Skeletal muscle satellite cell (primary cell): Measurements from ENCODE around the gene PCBP2. TPM values are rescaled to one million over a fixed set of nuclear protein-coding genes. Genes with fewer than 3 reads are reported as not detected.
"Not testable (repeated sequence)": the region's sequence is repeated elsewhere in the genome, so short reads cannot be mapped to it uniquely, and the experiment has no call there.

ENCODE experiments used
- H3K27me3 ChIP-seq: 2 replicates; pipeline ENCODE4 v1.7.0; 2013; ENCODE audit warnings: low read length; ENCODE audit not compliant: control insufficient read depth, insufficient read depth
- H3K36me3 ChIP-seq: 2 replicates; pipeline ENCODE4 v1.7.0; 2013; ENCODE audit warnings: mild to moderate bottlenecking, control low read depth, low read length; ENCODE audit not compliant: insufficient read depth
- H3K4me1 ChIP-seq: 2 replicates; pipeline ENCODE4 v1.7.0; 2013; ENCODE audit warnings: low read length; ENCODE audit not compliant: control insufficient read depth, insufficient read depth
- H3K4me2 ChIP-seq: 2 replicates; pipeline ENCODE4 v1.7.0; 2013; ENCODE audit warnings: mild to moderate bottlenecking, low read length
- H3K4me3 ChIP-seq: 2 replicates; pipeline ENCODE4 v1.7.0; 2013; ENCODE audit warnings: low read length
- H3K9ac ChIP-seq: 2 replicates; pipeline ENCODE4 v1.7.0; 2013; ENCODE audit warnings: mild to moderate bottlenecking, low read depth, low read length, moderate library complexity
- H3K9me3 ChIP-seq: replicated peaks from 2 replicates; pipeline ENCODE4 v1.7.0; 2013; ENCODE audit warnings: mild to moderate bottlenecking, control low read depth, low read length
- total RNA-seq: library from RNA; depleted of rRNA; stranded (reverse); fragments of >200 nt; gene quantifications from 2 replicates; pipeline ENCODE4 v1.2.3, GENCODE V29; 2012; rRNA removed

The PCBP2 gene
- 194 and 224 TPM in 2 replicates for total RNA-seq

GRCh38 chr12:53451661-53452158 is at the start of gene PCBP2:
Gene PCBP2 (plus strand): TSS chr12:53452102. CDS start chr12:53454801, 2,699 bp downstream.
- peak within 1 kb of the TSS; percentile 98 for H3K4me3 ChIP-seq
- no peaks in the 10 kb centered on the region for H3K27me3 ChIP-seq
- peaks cover 16% of the 10 kb centered on the region for H3K4me1 ChIP-seq
- no peaks in the 10 kb centered on the region for H3K9me3 ChIP-seq
- peaks cover 46% of the 10 kb centered on the region for H3K36me3 ChIP-seq
- H3K4me2 ChIP-seq, result peak within 1 kb of the TSS; percentile 98
- H3K9ac ChIP-seq, result peak within 1 kb of the TSS; percentile 100

GRCh38 chr12:53402351-53402750 is 49.6 kb upstream of the PCBP2 start:
- not testable (repeated sequence) for H3K27me3 ChIP-seq, H3K4me1 ChIP-seq, H3K4me3 ChIP-seq, H3K9me3 ChIP-seq, H3K4me2 ChIP-seq, H3K9ac ChIP-seq
- peaks cover 13% of the 10 kb centered on the region for H3K36me3 ChIP-seq

DNA sequence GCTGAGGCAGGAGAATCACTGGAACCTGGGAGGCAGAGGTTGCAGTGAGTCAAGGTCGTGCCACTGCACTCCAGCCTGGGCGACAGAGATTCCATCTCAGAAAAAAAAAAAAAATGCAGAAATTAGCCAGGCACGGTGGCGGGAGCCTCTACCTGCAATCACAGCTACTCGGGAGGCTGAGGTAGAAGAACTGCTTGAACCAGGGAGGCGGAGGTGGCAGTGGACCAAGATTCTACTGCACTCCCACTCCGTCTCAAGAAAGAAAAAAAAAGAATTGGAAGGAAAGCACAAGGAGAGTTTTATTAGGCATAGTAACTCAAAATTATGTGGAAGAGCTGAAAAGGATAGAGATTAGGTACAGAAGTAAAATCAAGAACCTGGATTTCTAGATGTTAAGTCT is 49.0 kb upstream of the PCBP2 start:
- Histone ChIP-seq H3K9me3 (no peaks in the 10 kb centered on the region), H3K4me3 (no peak overlapping the region), H3K36me3 (peaks cover 13% of the 10 kb centered on the region), H3K4me1 (peaks cover 7% of the 10 kb centered on the region), H3K27me3 (no peaks in the 10 kb centered on the region), H3K4me2 (no peak overlapping the region), H3K9ac (no peak overlapping the region)

DNA sequence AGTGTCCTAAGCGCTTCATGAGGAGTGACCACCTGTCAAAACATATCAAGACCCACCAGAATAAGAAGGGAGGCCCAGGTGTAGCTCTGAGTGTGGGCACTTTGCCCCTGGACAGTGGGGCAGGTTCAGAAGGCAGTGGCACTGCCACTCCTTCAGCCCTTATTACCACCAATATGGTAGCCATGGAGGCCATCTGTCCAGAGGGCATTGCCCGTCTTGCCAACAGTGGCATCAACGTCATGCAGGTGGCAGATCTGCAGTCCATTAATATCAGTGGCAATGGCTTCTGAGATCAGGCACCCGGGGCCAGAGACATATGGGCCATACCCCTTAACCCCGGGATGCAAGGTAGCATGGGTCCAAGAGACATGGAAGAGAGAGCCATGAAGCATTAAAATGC is 41.0 kb upstream of the PCBP2 start:
- no peaks in the 10 kb centered on the region for H3K9me3 ChIP-seq
- H3K9ac ChIP-seq, result no peak overlapping the region
- peaks cover 37% of the 10 kb centered on the region for H3K36me3 ChIP-seq
- peaks cover 13% of the 10 kb centered on the region for H3K4me1 ChIP-seq
- H3K27me3 ChIP-seq, result no peaks in the 10 kb centered on the region
- H3K4me2 ChIP-seq, result no peak overlapping the region
- no peak overlapping the region for H3K4me3 ChIP-seq

DNA sequence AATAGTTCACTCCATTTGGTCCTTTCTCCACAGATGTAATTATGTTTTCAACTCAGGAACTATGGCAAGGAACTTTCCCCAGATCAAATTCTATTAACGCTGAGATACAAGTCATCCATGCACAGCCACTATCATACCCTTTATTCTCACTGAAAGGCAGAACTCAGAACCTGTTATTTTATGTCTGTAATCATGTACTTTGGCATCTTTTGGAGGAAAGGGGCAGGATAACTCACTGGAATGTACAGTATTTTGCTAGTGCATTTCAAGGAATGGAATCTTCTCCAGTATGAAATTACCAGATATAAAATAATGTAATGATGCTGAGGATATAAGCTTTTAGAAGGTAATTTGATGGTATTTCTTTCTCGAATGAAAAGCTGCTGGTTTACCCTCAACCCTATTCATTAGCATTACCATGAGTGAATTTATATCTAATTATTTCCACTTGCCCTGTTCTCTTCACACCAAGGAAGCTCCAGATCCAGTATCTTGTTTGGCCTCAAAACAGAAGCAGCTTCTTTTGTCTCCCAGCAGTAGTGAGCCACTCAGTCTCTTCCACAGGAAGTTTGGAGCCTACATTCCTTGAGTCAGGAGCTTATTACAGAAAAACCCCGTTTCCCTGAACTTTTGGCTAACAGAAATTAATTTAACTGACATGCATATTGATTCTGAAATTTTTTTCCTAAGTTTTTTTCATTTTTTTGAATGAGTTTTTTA is 38.3 kb upstream of the PCBP2 start:
- H3K9ac ChIP-seq, result no peak overlapping the region
- H3K4me2 ChIP-seq, result no peak overlapping the region
- H3K9me3 ChIP-seq, result no peaks in the 10 kb centered on the region
- H3K4me3 ChIP-seq, result no peak overlapping the region
- peaks cover 33% of the 10 kb centered on the region for H3K36me3 ChIP-seq
- peaks cover 13% of the 10 kb centered on the region for H3K4me1 ChIP-seq
- H3K27me3 ChIP-seq, result no peaks in the 10 kb centered on the region

GRCh38 chr12:53414756-53415417 is 37.0 kb upstream of the PCBP2 start:
- Histone ChIP-seq H3K36me3 (peaks cover 27% of the 10 kb centered on the region), H3K27me3 (no peaks in the 10 kb centered on the region), H3K4me2 (no peak overlapping the region), H3K4me3 (no peak overlapping the region), H3K9ac (no peak overlapping the region), H3K4me1 (peaks cover 13% of the 10 kb centered on the region), H3K9me3 (no peaks in the 10 kb centered on the region)

DNA sequence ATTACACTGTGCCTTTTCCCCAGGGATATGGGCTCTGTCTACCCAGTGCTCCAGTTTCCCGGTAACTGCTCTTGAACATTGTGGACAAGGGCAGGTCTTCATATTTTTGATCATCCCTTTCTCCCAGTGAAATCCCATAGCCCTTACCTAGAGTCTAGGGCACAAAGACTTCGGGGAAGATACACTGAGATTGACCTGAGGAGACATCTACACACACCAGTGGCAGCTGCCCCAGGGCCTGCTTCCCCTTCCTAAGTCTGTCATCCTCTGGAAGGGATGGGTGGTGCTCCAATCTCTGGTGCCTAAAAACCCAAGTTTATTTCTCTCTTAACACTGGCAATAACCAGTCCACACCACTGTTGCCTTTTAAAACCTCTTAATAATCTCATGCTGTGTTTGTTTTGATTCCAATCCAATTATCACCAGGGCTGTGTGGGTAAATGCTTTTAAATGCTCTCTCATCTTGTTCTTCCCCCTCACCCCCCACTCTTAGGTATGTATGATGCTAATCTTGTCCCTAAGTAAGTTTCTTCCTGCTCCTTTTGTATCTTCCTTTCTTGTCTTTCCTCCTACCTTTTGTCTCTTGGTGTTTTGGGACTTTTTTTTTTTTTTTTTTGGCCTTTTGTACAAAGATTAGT is 36.0 kb upstream of the PCBP2 start:
- not testable (repeated sequence) for H3K27me3 ChIP-seq, H3K9ac ChIP-seq, H3K4me2 ChIP-seq, H3K4me3 ChIP-seq, H3K9me3 ChIP-seq
- peaks cover 13% of the 10 kb centered on the region for H3K4me1 ChIP-seq
- peaks cover 24% of the 10 kb centered on the region for H3K36me3 ChIP-seq

- Histone ChIP-seq H3K4me1 (peaks cover 11% of the 10 kb centered on the region), H3K36me3 (peaks cover 10% of the 10 kb centered on the region)
- not testable (repeated sequence) for H3K27me3 ChIP-seq, H3K4me3 ChIP-seq, H3K9ac ChIP-seq, H3K4me2 ChIP-seq, H3K9me3 ChIP-seq
Measured at GRCh38 chr12:53417291-53417816, 34.5 kb upstream of the PCBP2 start.

DNA sequence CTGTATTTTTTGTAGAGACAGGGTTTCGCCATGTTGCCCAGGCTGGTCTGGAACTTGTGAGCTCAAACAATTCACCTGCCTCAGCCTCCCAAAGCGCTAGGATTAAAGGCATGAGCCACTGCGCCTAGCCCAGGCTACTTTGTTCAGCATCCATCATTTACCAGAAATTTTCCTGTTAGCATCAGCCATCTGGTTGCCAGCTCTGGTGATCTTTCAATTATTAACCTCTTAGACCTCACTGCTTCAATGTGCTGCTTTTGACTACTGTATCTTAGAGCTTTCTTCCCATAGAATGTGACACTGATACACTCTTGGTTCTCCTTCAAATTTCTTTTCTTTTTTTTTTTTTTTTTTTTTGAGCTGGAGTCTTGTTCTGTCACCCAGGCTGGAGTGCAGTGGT is 33.7 kb upstream of the PCBP2 start:
- Histone ChIP-seq H3K4me3 (no peak overlapping the region), H3K9me3 (no peaks in the 10 kb centered on the region), H3K36me3 (peaks cover 3% of the 10 kb centered on the region), H3K27me3 (no peaks in the 10 kb centered on the region), H3K9ac (no peak overlapping the region), H3K4me1 (peaks cover 3% of the 10 kb centered on the region), H3K4me2 (no peak overlapping the region)

GRCh38 chr12:53419756-53420155 is 32.1 kb upstream of the PCBP2 start:
- H3K27me3 ChIP-seq, result no peaks in the 10 kb centered on the region
- no peak overlapping the region for H3K4me2 ChIP-seq
- H3K9me3 ChIP-seq, result no peaks in the 10 kb centered on the region
- no peaks in the 10 kb centered on the region for H3K36me3 ChIP-seq
- H3K4me1 ChIP-seq, result peaks cover 3% of the 10 kb centered on the region
- no peak overlapping the region for H3K4me3 ChIP-seq
- no peak overlapping the region for H3K9ac ChIP-seq

DNA sequence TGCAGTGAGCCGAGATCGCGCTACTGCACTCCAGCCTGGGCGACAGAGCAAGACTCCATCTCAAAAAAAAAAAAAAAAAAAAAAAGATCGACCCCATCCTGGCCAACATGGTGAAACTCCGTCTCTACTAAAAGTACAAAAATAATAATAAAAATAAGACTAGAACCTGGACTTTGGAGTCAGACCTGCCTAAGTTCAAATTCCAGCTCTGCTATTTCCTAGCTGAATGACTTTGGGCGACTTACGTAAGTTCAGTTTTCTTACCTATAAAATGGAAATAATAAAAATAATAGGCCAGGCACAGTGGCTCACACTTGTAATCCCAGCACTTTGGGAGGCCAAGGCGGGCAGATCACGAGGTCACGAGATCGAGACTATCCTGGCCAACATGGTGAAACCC is 29.7 kb upstream of the PCBP2 start:
- not testable (repeated sequence) for H3K9ac ChIP-seq, H3K4me3 ChIP-seq, H3K27me3 ChIP-seq, H3K9me3 ChIP-seq, H3K36me3 ChIP-seq, H3K4me1 ChIP-seq, H3K4me2 ChIP-seq
